H9 (cell line): ENCODE results near the gene DNAJC7. TPM values are rescaled to one million over a fixed set of nuclear protein-coding genes. Genes with fewer than 3 reads are reported as not detected.

Experiments
- DNase-seq: peaks from one replicate; pipeline ENCODE4 v3.0.0-alpha.2; 2017
- H2AFZ ChIP-seq: one replicate; pipeline ENCODE4 v1.6.1; 2013; ENCODE audit warnings: mild to moderate bottlenecking, low read length, control low read depth, moderate library complexity
- H2AK5ac ChIP-seq: 2 replicates; pipeline ENCODE4 v1.6.1; 2013; ENCODE audit warnings: low read length, control low read depth, mixed read lengths; ENCODE audit not compliant: insufficient read length
- H2BK120ac ChIP-seq: one replicate; pipeline ENCODE4 v1.6.1; 2013; ENCODE audit warnings: low read depth, mild to moderate bottlenecking, low read length, control low read depth, inconsistent platforms; ENCODE audit not compliant: poor library complexity, severe bottlenecking
- H2BK12ac ChIP-seq: 2 replicates; pipeline ENCODE4 v1.6.1; 2013; ENCODE audit warnings: low read length, control low read depth, mixed read lengths, low read depth; ENCODE audit not compliant: insufficient read length
- H2BK15ac ChIP-seq: 2 replicates; pipeline ENCODE4 v1.6.1; 2013; ENCODE audit warnings: low read depth, low read length, control low read depth
- H2BK20ac ChIP-seq: one replicate; pipeline ENCODE4 v1.6.1; 2013; ENCODE audit warnings: low read depth, mild to moderate bottlenecking, low read length, control low read depth, inconsistent platforms; ENCODE audit not compliant: poor library complexity, severe bottlenecking
- H2BK5ac ChIP-seq: 2 replicates; pipeline ENCODE4 v1.6.1; 2013; ENCODE audit warnings: low read length, control low read depth, mixed read lengths; ENCODE audit not compliant: insufficient read length
- H3K14ac ChIP-seq: 2 replicates; pipeline ENCODE4 v1.6.1; 2013; ENCODE audit warnings: low read length, control low read depth; ENCODE audit not compliant: insufficient read depth
- H3K18ac ChIP-seq: 2 replicates; pipeline ENCODE4 v1.6.1; 2013; ENCODE audit warnings: low read depth, mild to moderate bottlenecking, mixed read lengths, low read length, control low read depth; ENCODE audit not compliant: insufficient read length
- H3K23ac ChIP-seq: 2 replicates; pipeline ENCODE4 v1.6.1; 2013; ENCODE audit warnings: low read length, control low read depth, mixed read lengths, low read depth; ENCODE audit not compliant: insufficient read length
- H3K23me2 ChIP-seq: 2 replicates; pipeline ENCODE4 v1.6.1; 2013; ENCODE audit warnings: low read depth, mild to moderate bottlenecking, mixed read lengths, low read length, control low read depth; ENCODE audit not compliant: insufficient read length, poor library complexity, severe bottlenecking
- H3K27ac ChIP-seq: 2 replicates; pipeline ENCODE4 v1.5.1; 2013; ENCODE audit warnings: low read length, control low read depth, mixed read lengths, low read depth; ENCODE audit not compliant: insufficient read length
- H3K27me3 ChIP-seq: 2 replicates; pipeline ENCODE4 v1.6.1; 2013; ENCODE audit warnings: low read length, control low read depth, inconsistent platforms; ENCODE audit not compliant: insufficient read depth
- H3K4ac ChIP-seq: 2 replicates; pipeline ENCODE4 v1.6.1; 2013; ENCODE audit warnings: low read depth, mild to moderate bottlenecking, control low read depth, inconsistent platforms, low read length, moderate library complexity
- H3K4me1 ChIP-seq: 2 replicates; pipeline ENCODE4 v1.6.1; 2013; ENCODE audit warnings: low read length, control low read depth, inconsistent platforms; ENCODE audit not compliant: insufficient read depth
- H3K4me2 ChIP-seq: 2 replicates; pipeline ENCODE4 v1.6.1; 2013; ENCODE audit warnings: low read length, control low read depth, mixed read lengths; ENCODE audit not compliant: insufficient read length, insufficient read depth
- H3K56ac ChIP-seq: 2 replicates; pipeline ENCODE4 v1.6.1; 2013; ENCODE audit warnings: low read depth, mild to moderate bottlenecking, mixed read lengths, low read length, control low read depth; ENCODE audit not compliant: insufficient read length
- H3K79me1 ChIP-seq: 2 replicates; pipeline ENCODE4 v1.6.1; 2013; ENCODE audit warnings: low read depth, mild to moderate bottlenecking, moderate library complexity, low read length, control low read depth, inconsistent platforms; ENCODE audit not compliant: insufficient read depth, poor library complexity, severe bottlenecking
- H3K79me2 ChIP-seq: 2 replicates; pipeline ENCODE4 v1.6.1; 2013; ENCODE audit warnings: low read length, control low read depth, inconsistent platforms; ENCODE audit not compliant: insufficient read depth
- H3K9ac ChIP-seq: 2 replicates; pipeline ENCODE4 v1.6.1; 2013; ENCODE audit warnings: low read length, control low read depth, mixed read lengths; ENCODE audit not compliant: insufficient read length; ENCODE audit errors: extremely low read depth
- H3K9me3 ChIP-seq: one replicate; pipeline ENCODE4 v1.6.1; 2013; ENCODE audit warnings: low read depth, low read length, inconsistent platforms; ENCODE audit not compliant: control insufficient read depth
- H3T11ph ChIP-seq: one replicate; pipeline ENCODE4 v1.6.1; 2013; ENCODE audit warnings: mild to moderate bottlenecking, low read length, control low read depth, inconsistent platforms
- H4K20me1 ChIP-seq: one replicate; pipeline ENCODE4 v1.6.1; 2013; ENCODE audit not compliant: control insufficient read depth, insufficient read length, insufficient read depth
- H4K5ac ChIP-seq: 2 replicates; pipeline ENCODE4 v1.6.1; 2013; ENCODE audit warnings: low read depth, mild to moderate bottlenecking, mixed read lengths, low read length, control low read depth; ENCODE audit not compliant: insufficient read length
- H4K8ac ChIP-seq: replicated peaks from 2 replicates; pipeline ENCODE4 v1.6.1; 2013; ENCODE audit warnings: low read length, control low read depth, mixed read lengths, low read depth; ENCODE audit not compliant: insufficient read length
- H4K91ac ChIP-seq: 2 replicates; pipeline ENCODE4 v1.6.1; 2013; ENCODE audit warnings: low read depth, mild to moderate bottlenecking, moderate library complexity, mixed read lengths, low read length, control low read depth; ENCODE audit not compliant: insufficient read length
- H3K27ac Mint-ChIP-seq, 3 experiments: 2 replicates in 2 of 3; 3 replicates in 1 of 3; pipeline ENCODE4 v1.8.0; 2020 to 2021; ENCODE audit warnings: mixed read lengths in 3 of 3, mild to moderate bottlenecking in 1 of 3, moderate library complexity in 1 of 3
- H3K27me3 Mint-ChIP-seq: 2 replicates; pipeline ENCODE4 v1.8.0; 2021; ENCODE audit warnings: low read depth, mild to moderate bottlenecking, moderate library complexity, mixed read lengths
- H3K36me3 Mint-ChIP-seq, 3 experiments: 2 replicates in 2 of 3; 3 replicates in 1 of 3; pipeline ENCODE4 v1.8.0; 2020 to 2021; ENCODE audit warnings: low read depth in 3 of 3, mixed read lengths in 3 of 3; ENCODE audit not compliant: insufficient read depth in 1 of 3
- H3K4me1 Mint-ChIP-seq, 2 experiments: 2 replicates each; pipeline ENCODE4 v1.8.0; 2020; ENCODE audit warnings: mixed read lengths in 2 of 2
- H3K4me3 Mint-ChIP-seq, 2 experiments: 2 replicates in 1 of 2; 3 replicates in 1 of 2; pipeline ENCODE4 v1.8.0; 2020 to 2021; ENCODE audit warnings: mild to moderate bottlenecking in 2 of 2, mixed read lengths in 2 of 2, moderate library complexity in 1 of 2
- H3K9me3 Mint-ChIP-seq, 2 experiments: 2 replicates in 1 of 2; 3 replicates in 1 of 2; pipeline ENCODE4 v1.8.0; 2020; ENCODE audit warnings: mild to moderate bottlenecking in 2 of 2, mixed read lengths in 2 of 2, moderate library complexity in 1 of 2
- CTCF ChIP-seq: fragments of 200-600 bp; sonication (generic); conservative IDR thresholded peaks from 3 replicates; pipeline ENCODE4 v1.8.0; 2021; ENCODE audit warnings: antibody characterized with exemption, mild to moderate bottlenecking
- WGBS: extraction: QIAGEN DNeasy Blood & Tissue Kit; methylation state at CpG from one replicate; pipeline ENCODE4 v1.1.7; 2013; ENCODE audit warnings: missing lambda C conversion rate, low lambda C conversion rate, mixed read lengths; ENCODE audit not compliant: insufficient read length; ENCODE audit errors: extremely low coverage; 5-methylcytosine and 5-hydroxymethylcytosine counted together
- total RNA-seq: library from RNA; stranded (reverse); gene quantifications from 2 replicates; pipeline ENCODE4 v1.2.1, GENCODE V29; 2021

DNAJC7 gene
- total RNA-seq, 1 experiment from 2014 or later = 141 TPM

- Histone ChIP-seq H3K27ac (no peak overlapping the region), H4K20me1 (no peaks in the 10 kb centered on the region), H3K4me2 (no peak overlapping the region), H2BK12ac (no peak overlapping the region), H3K79me1 (no peaks in the 10 kb centered on the region), H3K9ac (no peak overlapping the region), H3K56ac (no peak overlapping the region), H2BK120ac (no peak overlapping the region), H3K27me3 (no peaks in the 10 kb centered on the region; the same call in 1 of the 2 replicates), H4K5ac (no peak overlapping the region), H3K79me2 (no peaks in the 10 kb centered on the region), H2AFZ (no peak overlapping the region), H3K23ac (no peak overlapping the region), H3K18ac (no peak overlapping the region), H2BK5ac (no peak overlapping the region), H2BK20ac (no peak overlapping the region), H4K91ac (no peak overlapping the region), H3K4ac (no peak overlapping the region), H2AK5ac (no peak overlapping the region), H3T11ph (no peak overlapping the region), H4K8ac (no peak overlapping the region), H2BK15ac (no peak overlapping the region), H3K14ac (no peak overlapping the region), H3K4me1 (no peaks in the 10 kb centered on the region), H3K23me2 (peaks cover 1% of the 10 kb centered on the region), H3K9me3 (no peaks in the 10 kb centered on the region)
- H3K36me3 Mint-ChIP-seq = peaks cover 21 to 41% (median 39%) of the 10 kb centered on the region in 3 experiments
- no peak; the same call in 2 of the 3 replicates for TF ChIP-seq CTCF
- DNase-seq = no peak
- H3K9me3 Mint-ChIP-seq = no peaks in the 10 kb centered on the region
- peaks cover 27 to 43% of the 10 kb centered on the region in 2 experiments for H3K4me1 Mint-ChIP-seq
- no peak overlapping the region for H3K27ac Mint-ChIP-seq
- H3K27me3 Mint-ChIP-seq = no peaks in the 10 kb centered on the region; the same call in none of the 2 replicates
- no CpG with 5 or more reads among the region's 8 CpGs for WGBS
- H3K4me3 Mint-ChIP-seq = peak overlapping the region in 1 of 2 experiments; percentile 66; a peak in 1 of 5 replicates
These were observed 7.9 kb upstream of the DNAJC7 start for GRCh38 chr17:42025191-42025579.
